Skeletal muscle satellite cell (primary cell): Measurements from ENCODE around the gene NTNG1.

Experiments used
- H3K27me3 ChIP-seq: 2 replicates; pipeline ENCODE4 v1.7.0; 2013; ENCODE audit warnings: low read length; ENCODE audit not compliant: control insufficient read depth, insufficient read depth
- H3K36me3 ChIP-seq: 2 replicates; pipeline ENCODE4 v1.7.0; 2013; ENCODE audit warnings: mild to moderate bottlenecking, control low read depth, low read length; ENCODE audit not compliant: insufficient read depth
- H3K4me1 ChIP-seq: 2 replicates; pipeline ENCODE4 v1.7.0; 2013; ENCODE audit warnings: low read length; ENCODE audit not compliant: control insufficient read depth, insufficient read depth
- H3K4me2 ChIP-seq: 2 replicates; pipeline ENCODE4 v1.7.0; 2013; ENCODE audit warnings: mild to moderate bottlenecking, low read length
- H3K4me3 ChIP-seq: 2 replicates; pipeline ENCODE4 v1.7.0; 2013; ENCODE audit warnings: low read length
- H3K9ac ChIP-seq: 2 replicates; pipeline ENCODE4 v1.7.0; 2013; ENCODE audit warnings: mild to moderate bottlenecking, low read depth, low read length, moderate library complexity
- H3K9me3 ChIP-seq: replicated peaks from 2 replicates; pipeline ENCODE4 v1.7.0; 2013; ENCODE audit warnings: mild to moderate bottlenecking, control low read depth, low read length

The NTNG1 gene

GRCh38 chr1:107124694-107125093, 16.1 kb upstream of the NTNG1 start:
- Histone ChIP-seq H3K9me3 (no peaks in the 10 kb centered on the region), H3K36me3 (no peaks in the 10 kb centered on the region), H3K4me2 (no peak overlapping the region), H3K27me3 (no peaks in the 10 kb centered on the region), H3K9ac (no peak overlapping the region), H3K4me1 (no peaks in the 10 kb centered on the region), H3K4me3 (no peak overlapping the region)

GRCh38 chr1:107132195-107132594, 8.6 kb upstream of the NTNG1 start:
- Histone ChIP-seq H3K4me3 (no peak overlapping the region), H3K4me2 (no peak overlapping the region), H3K4me1 (no peaks in the 10 kb centered on the region), H3K27me3 (no peaks in the 10 kb centered on the region), H3K36me3 (no peaks in the 10 kb centered on the region), H3K9me3 (no peaks in the 10 kb centered on the region), H3K9ac (no peak overlapping the region)

- Histone ChIP-seq H3K36me3 (no peaks in the 10 kb centered on the region), H3K4me3 (no peak overlapping the region), H3K4me2 (no peak overlapping the region), H3K27me3 (no peaks in the 10 kb centered on the region), H3K9me3 (no peaks in the 10 kb centered on the region), H3K9ac (no peak overlapping the region), H3K4me1 (no peaks in the 10 kb centered on the region)
Measured at GRCh38 chr1:107132780-107133179, 8.1 kb upstream of the NTNG1 start.

DNA sequence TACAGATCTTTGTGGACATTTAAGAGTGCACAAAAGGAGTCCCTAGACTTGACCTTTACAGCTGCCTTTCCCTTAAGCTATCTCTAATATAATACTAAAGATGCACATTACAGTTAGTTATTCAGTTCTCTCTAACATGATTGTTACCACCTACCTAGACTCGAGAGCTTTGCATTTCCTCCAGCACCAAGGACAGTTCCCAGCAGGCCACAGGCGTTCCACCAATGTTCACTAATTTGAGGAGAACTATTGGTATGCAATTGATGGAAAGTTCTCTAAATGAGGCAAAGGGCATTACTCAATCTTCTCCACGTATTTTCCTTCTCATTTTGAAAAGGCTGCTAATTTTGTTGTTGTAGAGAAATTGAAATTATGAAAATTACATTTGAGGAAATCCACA, 5.4 kb upstream of the NTNG1 start:
- Histone ChIP-seq H3K9me3 (no peaks in the 10 kb centered on the region), H3K9ac (no peak overlapping the region), H3K36me3 (no peaks in the 10 kb centered on the region), H3K4me2 (no peak overlapping the region), H3K4me3 (no peak overlapping the region), H3K4me1 (peaks cover 9% of the 10 kb centered on the region), H3K27me3 (no peaks in the 10 kb centered on the region)

DNA sequence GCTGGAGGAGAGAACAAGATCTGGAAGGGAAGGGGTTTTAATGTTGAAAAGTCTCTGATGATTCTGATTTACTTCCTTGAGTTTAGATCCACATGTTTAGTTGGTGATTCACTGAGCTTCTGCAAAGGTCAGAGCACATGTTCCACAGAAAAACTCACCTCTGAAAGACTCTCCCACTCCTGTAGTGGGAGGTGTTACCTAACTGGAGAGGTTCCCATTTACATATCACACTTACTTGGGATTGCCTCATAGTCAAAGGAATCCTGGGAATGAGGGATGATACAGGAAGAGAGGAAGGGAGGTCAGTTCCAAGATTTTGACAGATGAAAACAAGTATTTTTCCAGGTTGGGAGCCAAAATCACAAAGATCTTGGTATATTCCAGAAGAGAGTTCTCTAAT, 2.7 kb upstream of the NTNG1 start:
- no peak overlapping the region for H3K4me3 ChIP-seq
- no peaks in the 10 kb centered on the region for H3K9me3 ChIP-seq
- no peak overlapping the region for H3K4me2 ChIP-seq
- H3K9ac ChIP-seq, result no peak overlapping the region
- peaks cover 3% of the 10 kb centered on the region for H3K27me3 ChIP-seq
- peaks cover 13% of the 10 kb centered on the region for H3K4me1 ChIP-seq
- H3K36me3 ChIP-seq, result no peaks in the 10 kb centered on the region

GRCh38 chr1:107138767-107139445, 1.9 kb upstream of the NTNG1 start:
- Histone ChIP-seq H3K4me3 (no peak overlapping the region), H3K36me3 (no peaks in the 10 kb centered on the region), H3K9ac (no peak overlapping the region), H3K27me3 (peaks cover 3% of the 10 kb centered on the region), H3K4me2 (no peak overlapping the region), H3K9me3 (no peaks in the 10 kb centered on the region), H3K4me1 (peaks cover 13% of the 10 kb centered on the region)

- Histone ChIP-seq H3K4me1 (peaks cover 13% of the 10 kb centered on the region), H3K9ac (peak overlapping the region; percentile 17)
Measured at GRCh38 chr1:107139833-107140702, 771 bp upstream of the NTNG1 start.

DNA sequence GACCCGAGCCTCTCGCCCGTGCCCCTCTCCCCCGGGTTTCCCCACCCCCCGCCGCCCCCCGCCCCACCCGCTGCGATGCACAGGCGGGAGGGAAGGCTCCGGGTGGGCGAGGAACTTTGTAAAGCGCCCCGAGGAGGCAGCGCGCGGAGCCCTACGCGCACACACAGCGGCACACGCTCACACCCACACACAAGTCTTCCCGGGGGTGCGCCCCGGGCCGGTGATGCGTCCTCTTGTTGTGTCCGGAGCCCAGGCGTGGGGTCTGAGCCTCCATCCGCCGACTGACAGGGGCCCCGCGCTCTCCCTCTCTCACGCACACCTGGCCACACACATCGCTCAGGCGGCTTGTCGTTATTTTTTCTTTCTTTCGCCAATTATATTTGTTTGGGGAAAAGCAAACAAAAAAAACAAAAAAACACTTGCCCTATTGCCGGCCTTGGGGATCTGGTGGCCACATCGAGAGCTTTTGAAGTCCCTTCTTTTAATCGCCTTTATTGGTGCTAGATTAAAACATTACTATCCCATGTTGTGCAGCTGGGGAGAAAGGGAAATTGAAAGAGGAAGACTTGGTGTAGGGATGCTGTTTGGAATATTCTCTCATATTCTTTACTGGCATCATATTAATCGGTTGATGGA, 770 bp downstream of the NTNG1 start:
- Histone ChIP-seq H3K4me3 (peak overlapping the region; percentile 64), H3K9ac (peak overlapping the region; percentile 46), H3K4me2 (peak overlapping the region; percentile 90), H3K27me3 (peaks cover 3% of the 10 kb centered on the region), H3K4me1 (peaks cover 13% of the 10 kb centered on the region), H3K36me3 (no peaks in the 10 kb centered on the region), H3K9me3 (no peaks in the 10 kb centered on the region)

More at GRCh38 chr1:107139833-107140702, 771 bp upstream of the NTNG1 start:
- Histone ChIP-seq H3K27me3 (peaks cover 3% of the 10 kb centered on the region), H3K36me3 (no peaks in the 10 kb centered on the region), H3K4me3 (peak overlapping the region; percentile 64), H3K9me3 (no peaks in the 10 kb centered on the region), H3K4me2 (peak overlapping the region; percentile 90)

GRCh38 chr1:107142140-107142542, 1.3 kb downstream of the NTNG1 start:
- Histone ChIP-seq H3K4me1 (peaks cover 13% of the 10 kb centered on the region), H3K27me3 (peaks cover 3% of the 10 kb centered on the region), H3K36me3 (no peaks in the 10 kb centered on the region), H3K9ac (no peak overlapping the region), H3K9me3 (no peaks in the 10 kb centered on the region), H3K4me2 (peak overlapping the region; percentile 81), H3K4me3 (peak overlapping the region; percentile 64)

- no peak overlapping the region for H3K4me2 ChIP-seq
- H3K9ac ChIP-seq, result no peak overlapping the region
- peaks cover 13% of the 10 kb centered on the region for H3K4me1 ChIP-seq
- H3K4me3 ChIP-seq, result no peak overlapping the region
- H3K9me3 ChIP-seq, result no peaks in the 10 kb centered on the region
- peaks cover 3% of the 10 kb centered on the region for H3K27me3 ChIP-seq
- no peaks in the 10 kb centered on the region for H3K36me3 ChIP-seq
Measured at GRCh38 chr1:107142666-107143065, 1.8 kb downstream of the NTNG1 start.

GRCh38 chr1:107145637-107146036, 4.8 kb downstream of the NTNG1 start:
- H3K27me3 ChIP-seq, result peaks cover 3% of the 10 kb centered on the region
- H3K4me1 ChIP-seq, result peaks cover 3% of the 10 kb centered on the region

More at GRCh38 chr1:107145637-107146036, 4.8 kb downstream of the NTNG1 start:
- no peaks in the 10 kb centered on the region for H3K36me3 ChIP-seq
- no peak overlapping the region for H3K4me2 ChIP-seq
- no peak overlapping the region for H3K9ac ChIP-seq
- no peak overlapping the region for H3K4me3 ChIP-seq
- H3K9me3 ChIP-seq, result no peaks in the 10 kb centered on the region
